GM18868 (cell line): Measurements from ENCODE around the gene KIRREL1.

Experiments used
- ATAC-seq: cut with Tn5 transposase; IDR thresholded peaks from one replicate; pipeline ENCODE4 v1.9.1; 2021; ENCODE audit warnings: mild to moderate bottlenecking, moderate library complexity; ENCODE audit not compliant: unreplicated experiment

The KIRREL1 gene

GRCh38 chr1:157993147-157993917, at the start of gene KIRREL1:
Gene KIRREL1 (plus strand): TSS chr1:157993645. CDS start chr1:157993677, 32 bp downstream.
- ATAC-seq = no peak

DNA sequence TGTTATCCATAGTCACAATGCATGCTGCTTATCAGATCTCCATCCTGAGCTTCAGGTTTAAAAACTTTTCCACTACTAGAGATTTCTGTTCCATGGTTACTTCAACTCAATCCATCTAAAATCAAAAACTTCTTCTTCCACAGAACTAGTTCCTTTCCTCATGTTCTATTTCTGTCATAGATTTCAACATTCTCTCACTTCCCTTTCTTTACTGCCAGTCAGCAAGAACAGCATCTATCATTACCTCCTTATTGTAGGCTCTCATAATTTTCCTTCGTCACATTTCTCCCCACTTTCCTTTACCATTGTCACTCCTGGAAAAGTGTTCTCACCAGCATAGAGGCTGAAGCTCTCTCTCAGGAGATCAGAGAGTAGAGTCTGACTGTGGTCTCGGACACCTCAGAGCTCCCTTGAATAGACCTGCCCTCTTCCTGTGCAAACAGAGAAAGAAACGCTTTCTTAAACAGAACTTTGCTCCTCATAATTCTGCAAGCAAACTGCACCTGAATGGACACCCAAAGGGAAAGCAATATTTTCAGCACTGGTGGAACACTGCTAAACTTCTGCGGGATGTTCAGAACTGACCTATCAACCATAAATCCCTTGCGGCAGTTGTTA, 48.7 kb upstream of the KIRREL1 start:
- no peak for ATAC-seq

GRCh38 chr1:157948312-157949073, 45.0 kb upstream of the KIRREL1 start:
- no peak for ATAC-seq

DNA sequence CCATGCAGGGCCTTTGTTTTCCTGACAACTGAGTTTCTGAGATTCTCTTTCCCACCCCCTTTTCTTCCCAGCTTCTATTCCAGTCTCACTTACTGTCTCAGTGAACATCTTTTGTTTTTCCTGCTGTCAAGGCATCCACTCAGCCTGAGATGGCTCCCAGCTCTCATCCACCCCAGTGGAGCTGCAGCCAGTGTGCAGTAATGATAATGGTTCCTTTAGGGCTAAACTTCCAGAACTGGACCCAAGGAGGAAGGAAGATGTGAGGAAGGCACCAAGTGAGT, 44.4 kb upstream of the KIRREL1 start:
- no peak for ATAC-seq

GRCh38 chr1:157951230-157951629, 42.2 kb upstream of the KIRREL1 start:
- no peak for ATAC-seq

DNA sequence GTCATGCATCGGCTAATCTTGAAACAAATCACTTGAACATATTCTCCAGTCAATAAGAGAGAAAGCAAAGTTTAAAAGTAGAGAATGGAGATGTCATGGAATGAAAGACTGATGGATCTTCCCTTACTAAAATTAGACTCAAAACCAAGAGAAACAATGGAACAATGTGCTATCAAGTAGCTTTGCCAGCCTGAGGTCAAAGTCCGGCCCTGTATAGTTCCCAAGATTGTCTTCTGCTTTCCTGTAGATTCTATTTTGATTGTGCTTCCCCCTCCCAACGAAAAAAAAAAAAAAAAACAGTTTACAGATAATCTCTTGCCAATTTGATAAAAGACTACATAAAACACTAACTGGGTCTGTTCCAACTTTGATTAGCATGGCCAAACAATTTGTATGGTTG, 40.8 kb upstream of the KIRREL1 start:
- no peak for ATAC-seq

GRCh38 chr1:157955221-157955620, 38.2 kb upstream of the KIRREL1 start:
- ATAC-seq = no peak

- ATAC-seq = no peak
Measured at GRCh38 chr1:157955857-157956256, 37.6 kb upstream of the KIRREL1 start.

- ATAC-seq = no peak
Measured at GRCh38 chr1:157956732-157957131, 36.7 kb upstream of the KIRREL1 start.

DNA sequence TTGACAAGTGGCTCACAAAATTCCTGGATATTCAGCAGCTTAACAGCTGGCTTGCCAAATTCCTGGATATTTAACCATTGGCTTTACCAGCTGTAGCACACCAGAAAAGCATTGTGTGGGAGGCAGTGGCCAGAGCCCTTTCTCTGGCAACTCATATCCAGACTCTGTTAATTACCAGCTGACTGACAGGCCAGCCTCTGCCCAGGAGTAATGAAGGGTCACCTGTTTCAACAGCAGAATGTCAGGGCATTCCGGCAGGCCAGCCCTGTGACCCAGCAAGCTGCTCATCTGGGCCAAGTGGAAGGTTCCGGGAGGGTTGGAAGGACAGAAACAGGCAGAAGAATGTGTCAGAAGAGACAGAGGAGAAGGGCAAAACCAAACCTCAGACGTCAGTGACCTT, 35.2 kb upstream of the KIRREL1 start:
- no peak for ATAC-seq

GRCh38 chr1:157959750-157960149, 33.7 kb upstream of the KIRREL1 start:
- ATAC-seq = no peak

- ATAC-seq = no peak
Measured at GRCh38 chr1:157960773-157961172, 32.7 kb upstream of the KIRREL1 start.

DNA sequence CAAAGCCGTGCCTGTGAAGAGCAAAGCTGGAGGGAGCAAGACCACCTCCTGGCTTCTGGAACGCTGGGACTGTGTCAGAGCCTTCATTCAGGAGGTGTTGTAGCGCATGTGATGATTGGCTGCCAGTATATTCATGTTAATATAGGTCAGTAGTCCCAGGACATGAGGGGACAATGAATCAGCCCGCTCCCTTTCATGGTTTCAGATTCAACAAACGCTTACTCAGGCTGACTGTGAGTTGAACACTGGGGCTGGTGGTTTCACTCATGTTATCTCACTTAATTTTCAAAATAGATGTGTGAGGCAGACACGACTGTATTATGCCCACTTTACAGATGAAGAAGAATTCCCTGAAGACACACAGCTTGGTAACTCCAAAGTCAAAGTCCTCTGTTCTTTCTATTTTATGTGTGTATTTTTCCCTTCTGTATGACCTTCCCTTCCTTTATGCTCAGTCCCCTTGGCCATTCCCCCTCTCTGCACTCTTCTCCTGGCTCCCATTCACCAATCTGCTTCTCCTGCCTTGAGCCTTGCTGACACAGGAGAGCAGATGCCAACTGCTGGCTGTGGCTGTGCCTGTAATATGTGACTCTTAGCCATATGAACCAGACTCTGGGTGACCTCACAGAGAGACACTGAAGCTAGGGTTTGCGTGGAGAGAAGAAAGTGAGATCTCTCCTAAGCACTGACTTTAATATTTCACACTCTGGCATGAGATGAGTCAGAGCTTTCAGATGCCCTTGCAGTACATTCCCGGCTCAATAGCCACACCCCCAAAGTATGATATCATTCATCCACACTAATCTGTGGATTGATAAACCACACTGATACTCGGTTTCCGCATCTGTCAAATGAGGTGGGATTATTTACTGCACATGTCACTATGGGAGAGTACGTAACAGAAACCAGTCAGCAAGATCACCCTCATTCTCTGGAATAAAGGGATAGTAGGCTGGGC, 31.4 kb upstream of the KIRREL1 start:
- ATAC-seq = peak; percentile 70

- ATAC-seq = peak; percentile 42
Measured at GRCh38 chr1:157963713-157964112, 29.7 kb upstream of the KIRREL1 start.

GRCh38 chr1:157965584-157965983, 27.9 kb upstream of the KIRREL1 start:
- no peak for ATAC-seq

DNA sequence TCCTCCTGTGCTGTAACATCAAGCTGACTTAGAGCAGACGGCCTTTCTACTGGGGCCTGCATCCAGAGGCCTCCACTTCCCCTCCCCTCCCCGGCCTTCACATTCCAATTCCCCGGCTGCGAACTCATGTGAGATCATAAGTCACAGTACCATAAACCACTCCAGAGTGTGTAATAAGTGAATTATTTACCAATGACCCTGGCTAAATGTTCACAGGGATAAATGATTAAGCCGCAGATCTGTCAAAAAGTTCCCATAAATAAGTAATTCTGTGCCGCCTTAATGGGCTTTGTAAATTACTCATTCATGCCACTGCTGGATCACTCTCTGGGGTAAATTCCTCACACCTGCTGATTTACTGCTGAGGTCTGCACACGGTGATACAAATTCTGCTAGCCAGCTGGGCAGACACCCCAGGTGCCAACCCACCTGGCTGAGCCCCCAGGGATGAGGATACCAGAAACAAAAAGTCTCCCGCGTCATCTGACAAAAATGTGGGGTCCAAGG, 27.4 kb upstream of the KIRREL1 start:
- ATAC-seq = no peak

GRCh38 chr1:157967205-157967604, 26.2 kb upstream of the KIRREL1 start:
- ATAC-seq = no peak

DNA sequence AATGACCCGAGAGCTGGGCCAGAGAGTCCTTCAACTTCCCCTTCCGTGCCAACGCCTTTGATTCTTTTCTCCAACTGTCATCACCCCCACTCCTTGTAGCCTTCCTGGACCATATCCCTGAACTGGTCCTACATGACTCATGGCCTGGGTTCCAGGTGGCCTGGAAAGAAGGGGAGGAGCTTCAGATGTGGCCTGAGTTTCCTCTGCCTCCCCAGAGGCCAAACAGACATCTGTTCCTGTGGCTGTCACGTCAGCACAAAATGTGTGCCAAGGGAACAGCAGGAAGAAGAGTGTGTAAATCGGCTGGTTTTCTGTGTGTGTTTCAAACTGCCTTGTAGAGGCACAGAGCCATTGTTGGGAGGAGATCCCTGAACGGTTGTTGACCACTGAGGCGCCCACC, 24.9 kb upstream of the KIRREL1 start:
- no peak for ATAC-seq

DNA sequence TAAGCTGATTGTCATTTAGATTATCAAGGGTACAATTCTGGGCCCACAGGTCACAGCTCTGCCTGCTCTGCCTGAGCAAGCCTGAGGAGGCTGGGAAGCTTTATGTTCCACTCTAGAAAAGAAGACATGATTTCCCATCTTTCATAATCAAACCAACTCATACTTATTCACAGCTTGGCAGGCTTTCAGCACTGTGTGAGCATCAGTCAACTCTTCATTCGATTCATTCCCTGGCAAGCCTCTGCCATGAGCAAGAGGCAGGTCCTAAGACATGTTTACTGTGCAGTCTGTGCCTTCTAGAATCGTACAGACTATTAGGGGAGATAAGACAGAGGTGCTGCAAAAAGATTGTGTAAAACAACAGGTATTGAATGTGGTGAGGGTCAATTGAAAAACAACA, 24.5 kb upstream of the KIRREL1 start:
- no peak for ATAC-seq

- no peak for ATAC-seq
Measured at GRCh38 chr1:157969697-157970485, 23.6 kb upstream of the KIRREL1 start.
